IPS-NIHi11 (cell line): Measurements from ENCODE around the gene SNTG2.

Source experiments
- DNase-seq: peaks from one replicate; pipeline ENCODE4 v3.0.0; 2012; ENCODE audit warnings: mixed read lengths, low spot score

The SNTG2 gene

DNA sequence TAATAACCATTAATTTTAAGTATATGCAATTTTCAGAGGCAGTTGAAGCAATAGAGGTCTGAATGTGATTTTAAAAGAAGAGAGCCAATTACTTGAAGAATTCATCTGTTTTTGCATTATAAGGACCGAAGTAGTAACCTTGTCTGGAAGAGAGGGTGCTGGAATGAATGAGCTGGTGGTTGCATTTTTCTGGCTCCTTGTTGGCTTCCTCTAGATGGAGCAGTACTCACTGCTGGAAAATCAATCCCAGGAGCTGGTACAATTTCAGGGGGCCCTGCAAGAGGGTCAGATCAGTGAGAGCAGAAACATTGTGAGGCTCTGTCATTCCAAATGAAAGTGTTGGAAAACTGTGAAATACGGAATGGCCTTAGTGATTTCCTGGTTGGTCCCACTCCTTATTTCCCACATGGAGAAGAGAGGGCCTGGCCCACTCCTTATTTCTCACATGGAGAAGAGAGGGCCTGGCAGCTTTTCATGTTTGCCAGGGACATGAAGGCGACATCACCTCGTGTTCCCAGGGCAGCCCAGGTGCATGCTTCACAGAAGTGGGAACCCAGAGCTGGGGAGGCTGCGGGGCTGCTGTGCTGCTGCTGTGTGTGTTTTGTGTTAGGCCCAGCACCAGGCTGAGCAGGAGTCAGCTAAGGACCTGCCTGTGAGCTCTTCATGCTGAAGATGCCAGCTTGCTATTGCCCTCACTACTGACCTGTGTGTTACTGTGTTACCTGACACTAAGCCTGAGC, 197.4 kb downstream of the SNTG2 start:
- DNase-seq, result no peak

DNA sequence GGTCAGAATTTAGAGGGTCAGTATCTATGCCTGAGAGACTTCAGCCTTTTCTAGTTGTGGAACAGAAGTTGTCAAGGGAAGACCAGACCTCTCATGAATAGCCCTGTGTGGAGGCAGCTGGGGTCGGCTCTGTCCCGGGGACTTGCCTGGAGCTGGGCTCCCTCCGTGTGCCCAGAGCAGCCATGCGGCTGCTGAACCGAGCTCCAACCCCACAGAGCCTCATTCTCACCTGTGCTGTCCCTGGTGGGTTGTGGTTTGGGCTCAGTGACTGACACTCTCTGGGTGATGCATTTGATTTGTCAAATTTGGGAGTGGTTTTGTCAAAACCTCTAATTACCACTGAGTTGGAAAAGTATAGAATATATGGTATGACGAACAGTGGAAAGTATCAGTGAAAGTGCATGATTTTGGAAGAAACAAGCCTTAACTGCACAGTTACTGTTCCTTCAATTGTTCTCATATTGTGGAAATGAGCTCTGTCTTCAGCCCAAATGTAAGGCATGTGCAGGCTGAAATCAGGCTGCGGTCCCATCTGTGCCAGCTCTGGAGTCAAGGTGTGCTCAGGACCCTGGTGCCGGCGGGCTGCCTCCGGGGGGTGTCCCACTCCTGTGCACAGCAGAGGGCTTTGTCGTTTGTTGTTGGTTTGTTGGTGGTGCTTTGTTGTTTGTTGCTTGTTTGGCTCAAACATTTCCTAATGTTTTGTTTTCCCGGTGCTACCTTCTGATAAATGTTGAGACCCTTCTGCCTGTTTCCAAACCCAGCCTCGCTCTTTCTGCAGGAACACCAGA, 200.3 kb downstream of the SNTG2 start:
- DNase-seq, result no peak

DNA sequence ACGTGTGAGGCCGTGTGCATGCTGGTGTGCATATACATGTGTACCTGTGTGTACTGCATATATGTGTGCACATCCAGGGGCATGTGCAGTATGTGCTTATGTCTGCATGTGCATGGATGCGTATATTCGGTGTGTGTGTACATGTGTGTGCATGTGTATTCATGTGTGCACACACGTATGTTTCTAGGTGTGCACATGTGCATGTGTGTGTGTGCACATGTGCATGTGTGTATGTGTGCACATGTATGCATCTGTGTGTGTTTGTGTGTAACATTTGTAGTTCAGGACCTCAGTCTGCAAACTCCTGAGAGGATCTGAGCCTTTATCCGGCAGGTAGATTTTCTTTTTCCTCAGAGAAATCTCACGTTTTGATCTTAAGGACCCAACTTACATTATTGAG, 201.7 kb downstream of the SNTG2 start:
- no peak for DNase-seq

DNA sequence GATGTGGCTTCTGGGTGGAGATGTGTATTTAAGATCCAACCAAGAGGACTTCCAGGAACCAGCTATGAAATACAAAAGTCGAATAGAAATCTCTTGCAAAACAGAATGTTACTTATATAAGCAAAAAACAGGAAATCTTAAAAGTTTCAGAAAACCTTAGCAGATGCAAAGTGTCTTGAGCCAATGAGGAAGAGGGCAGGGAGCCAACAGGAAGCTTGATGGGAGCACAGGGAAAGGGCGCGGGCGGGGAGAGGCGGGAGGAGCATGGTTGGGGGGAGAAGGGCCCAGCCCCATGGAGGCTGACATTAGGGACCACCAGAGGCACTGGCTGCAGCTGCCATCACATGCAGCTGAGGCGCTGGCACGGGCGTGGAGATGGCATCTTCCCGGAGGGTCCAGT, 203.3 kb downstream of the SNTG2 start:
- no peak for DNase-seq

DNA sequence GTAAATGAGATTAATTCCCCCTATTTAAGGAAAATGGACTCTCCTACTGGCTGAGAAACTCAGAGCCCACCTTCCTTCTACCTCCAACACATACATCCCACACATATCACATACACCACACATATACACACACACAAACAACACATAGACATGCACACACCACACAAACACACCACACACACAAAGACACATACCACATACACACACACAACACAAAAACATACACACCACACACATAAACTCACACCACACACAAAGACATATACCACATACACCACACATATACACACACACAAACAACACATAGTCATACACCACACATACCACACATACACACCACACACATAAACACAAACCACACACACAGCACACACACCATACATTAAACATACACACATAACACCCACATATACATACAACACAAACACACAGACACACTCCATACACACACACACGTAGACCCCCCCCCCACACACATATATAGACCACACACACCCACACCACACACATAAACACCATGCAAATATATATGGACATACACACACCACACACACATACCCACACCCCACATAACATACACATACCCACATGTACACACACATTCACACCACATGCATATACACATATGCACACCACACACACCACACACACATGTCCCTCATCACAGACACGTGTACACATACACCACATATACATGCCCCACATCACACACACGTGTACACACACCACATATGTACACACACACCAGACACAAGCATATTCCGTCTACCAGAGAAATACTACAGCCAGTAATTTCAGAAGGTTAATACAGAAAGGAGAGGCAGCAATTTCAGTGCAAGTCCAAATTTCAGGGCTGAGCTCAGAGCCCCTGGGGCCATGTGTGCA, 204.3 kb downstream of the SNTG2 start:
- no peak for DNase-seq

DNA sequence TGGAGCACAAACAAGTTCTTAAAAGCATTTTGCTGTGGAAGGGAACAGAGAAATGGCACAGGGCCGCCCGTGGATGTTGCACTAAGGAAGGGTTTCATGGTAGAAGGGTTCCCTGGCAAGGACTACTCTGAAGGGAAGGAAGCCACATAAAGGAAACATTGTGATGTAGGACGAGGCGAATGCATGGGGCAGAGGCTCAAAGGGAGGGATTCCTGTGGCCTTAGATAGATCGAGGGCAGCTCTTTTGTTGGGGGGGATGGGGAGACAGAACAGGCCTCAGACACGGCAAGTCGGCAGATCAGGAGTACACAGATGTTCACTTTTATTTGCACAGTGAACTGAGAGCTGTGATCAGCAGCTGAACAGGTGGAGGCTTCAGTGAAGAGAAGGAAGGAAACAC, 205.4 kb downstream of the SNTG2 start:
- DNase-seq, result no peak

DNA sequence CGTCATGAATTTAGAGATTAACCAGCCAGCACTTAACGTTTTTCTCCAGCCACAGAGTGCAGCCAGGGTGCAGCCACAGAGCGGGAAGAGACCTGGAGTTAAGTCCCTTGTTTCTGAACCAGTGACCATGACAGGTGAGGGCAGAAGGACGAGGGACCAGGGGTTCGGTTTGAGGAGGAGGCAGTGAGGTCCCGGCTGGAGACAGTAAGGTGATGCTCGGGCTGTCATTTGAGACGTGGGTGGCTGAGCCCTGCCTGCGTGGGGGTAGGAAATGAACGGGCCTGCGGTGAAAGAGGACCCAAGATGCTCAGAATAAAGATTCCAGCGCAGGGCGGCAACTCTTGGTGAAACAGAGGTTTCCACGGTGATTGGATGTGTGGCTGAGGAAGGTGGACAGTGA, 205.9 kb downstream of the SNTG2 start:
- no peak for DNase-seq

DNA sequence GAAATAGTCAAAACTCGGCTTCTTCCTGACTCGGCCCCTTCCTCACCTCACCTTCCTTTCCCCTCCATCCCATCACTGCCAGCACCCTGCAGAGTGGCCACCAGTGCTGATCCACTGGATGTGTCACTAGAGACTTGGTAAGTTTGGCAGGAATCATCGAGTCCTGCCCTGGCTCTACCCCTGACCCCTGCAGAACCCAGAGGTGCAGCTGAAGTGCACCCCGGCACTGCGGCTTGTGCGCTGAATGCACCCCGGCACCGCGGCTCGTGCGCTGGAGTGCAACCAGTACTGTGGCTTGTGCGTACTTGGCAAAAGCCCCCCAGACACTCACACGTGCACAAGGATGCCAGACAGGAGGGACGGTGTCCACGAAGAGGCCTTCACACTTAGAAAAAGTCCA, 206.5 kb downstream of the SNTG2 start:
- DNase-seq, result no peak

DNA sequence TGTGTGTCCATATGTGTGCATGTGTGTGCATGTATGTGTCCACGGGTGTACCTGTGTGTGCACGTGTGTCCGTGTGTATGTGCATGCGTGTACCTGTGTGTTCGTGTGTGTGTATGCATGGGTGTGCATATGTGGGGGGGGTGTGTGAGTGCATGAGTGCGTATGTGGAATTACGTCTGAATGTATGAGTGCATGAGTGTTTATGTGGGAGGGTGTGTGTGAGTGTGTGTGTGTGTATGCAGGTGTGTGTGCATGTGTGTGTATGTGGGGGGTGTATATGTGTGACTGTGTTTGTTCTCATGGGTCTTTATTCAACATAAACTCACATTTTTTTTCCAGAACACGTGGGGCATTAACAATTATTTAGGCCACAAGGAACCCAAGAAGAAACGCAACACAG, 208.4 kb downstream of the SNTG2 start:
- no peak for DNase-seq

DNA sequence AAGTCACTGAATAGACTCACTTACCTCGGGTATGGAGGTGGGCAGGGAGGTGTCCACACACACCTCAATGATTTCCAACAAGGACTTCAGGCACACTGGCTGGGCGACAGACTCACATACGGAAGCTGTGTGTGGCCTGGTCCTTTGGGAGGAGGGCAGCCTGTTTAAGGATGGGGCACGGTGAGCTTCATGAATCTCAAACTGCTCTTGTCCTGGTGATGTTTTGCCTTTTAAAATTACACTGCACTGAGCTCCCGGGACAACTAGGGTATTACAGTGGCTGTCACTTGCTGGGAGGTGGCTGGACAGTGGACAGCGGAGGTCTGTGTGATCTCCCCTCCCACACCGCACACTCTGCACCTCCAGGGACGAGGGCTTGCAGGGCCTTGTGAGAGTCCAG, 211.6 kb downstream of the SNTG2 start:
- DNase-seq, result no peak

DNA sequence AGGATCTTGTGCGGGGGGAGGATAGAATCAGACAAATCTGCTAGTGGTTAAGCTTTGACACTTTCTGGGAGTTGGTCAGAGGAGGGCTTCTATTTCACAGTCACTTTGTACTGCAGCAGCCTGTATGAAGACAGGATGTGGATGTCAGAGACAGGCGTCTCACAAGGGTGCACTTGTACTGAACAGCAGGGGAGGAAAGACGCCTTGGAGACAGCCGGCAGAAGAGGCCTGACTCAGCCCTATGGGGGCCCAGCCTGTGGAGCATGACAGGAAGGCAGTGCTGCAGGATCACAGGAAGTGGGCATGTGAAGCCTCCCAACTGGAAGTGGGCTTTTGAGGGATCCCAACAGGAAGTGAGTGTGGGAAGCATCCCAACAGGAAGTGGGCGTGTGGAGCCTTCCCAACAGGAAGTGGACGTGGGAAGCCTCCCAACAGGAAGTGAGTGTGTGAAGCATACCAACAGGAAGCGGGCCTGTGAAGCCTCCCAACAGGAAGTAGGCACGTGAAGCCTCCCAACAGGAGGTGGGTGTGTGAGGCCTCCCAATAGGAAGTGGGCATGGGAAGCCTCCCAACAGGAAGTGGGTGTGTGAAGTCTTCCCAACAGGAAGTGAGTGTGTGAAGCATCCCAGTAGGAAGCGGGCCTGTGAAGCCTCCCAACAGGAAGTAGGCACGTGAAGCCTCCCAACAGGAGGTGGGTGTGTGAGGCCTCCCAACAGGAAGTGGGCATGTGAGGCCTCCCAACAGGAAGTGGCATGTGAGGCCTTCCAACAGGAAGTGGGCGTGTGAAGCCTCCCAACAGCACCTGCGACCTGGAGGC, 212.3 kb downstream of the SNTG2 start:
- no peak for DNase-seq

DNA sequence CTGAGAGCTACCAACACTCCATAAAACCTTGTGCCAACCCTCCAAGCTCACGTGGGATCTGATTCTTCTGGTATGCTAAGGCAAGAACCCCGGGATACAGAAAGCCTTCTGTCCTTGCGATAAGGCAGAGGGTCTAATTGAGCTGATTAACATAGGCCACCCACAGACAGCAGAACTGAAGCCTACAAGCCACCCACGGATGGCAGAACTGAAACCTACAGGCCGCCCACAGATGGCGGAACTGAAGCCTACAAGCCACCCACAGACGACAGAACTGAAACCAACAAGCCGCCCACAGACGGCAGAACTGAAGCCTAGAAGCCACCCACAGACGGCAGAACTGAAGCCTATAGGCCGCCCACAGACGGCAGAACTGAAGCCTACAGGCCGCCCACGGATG, 216.3 kb downstream of the SNTG2 start:
- DNase-seq, result no peak

DNA sequence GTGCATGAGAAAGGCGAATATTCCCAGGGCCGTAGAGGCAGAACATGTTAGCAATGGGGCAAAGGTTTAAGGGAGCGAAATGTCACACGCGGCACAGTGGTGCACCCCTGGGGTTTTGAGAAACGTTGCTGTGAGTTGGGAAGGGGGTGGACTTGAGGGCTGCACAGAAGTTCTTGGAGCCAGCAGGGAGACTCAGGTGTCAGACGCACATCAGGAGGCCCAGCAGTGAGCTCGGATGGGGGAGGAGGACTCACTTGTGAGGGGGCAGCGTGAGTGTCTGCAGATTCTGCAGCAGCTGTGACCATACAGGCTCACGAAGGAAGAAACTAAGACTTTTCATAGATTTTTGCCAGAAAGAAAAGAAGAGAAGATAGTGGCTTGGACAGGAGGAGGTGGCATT, 218.2 kb downstream of the SNTG2 start:
- no peak for DNase-seq

DNA sequence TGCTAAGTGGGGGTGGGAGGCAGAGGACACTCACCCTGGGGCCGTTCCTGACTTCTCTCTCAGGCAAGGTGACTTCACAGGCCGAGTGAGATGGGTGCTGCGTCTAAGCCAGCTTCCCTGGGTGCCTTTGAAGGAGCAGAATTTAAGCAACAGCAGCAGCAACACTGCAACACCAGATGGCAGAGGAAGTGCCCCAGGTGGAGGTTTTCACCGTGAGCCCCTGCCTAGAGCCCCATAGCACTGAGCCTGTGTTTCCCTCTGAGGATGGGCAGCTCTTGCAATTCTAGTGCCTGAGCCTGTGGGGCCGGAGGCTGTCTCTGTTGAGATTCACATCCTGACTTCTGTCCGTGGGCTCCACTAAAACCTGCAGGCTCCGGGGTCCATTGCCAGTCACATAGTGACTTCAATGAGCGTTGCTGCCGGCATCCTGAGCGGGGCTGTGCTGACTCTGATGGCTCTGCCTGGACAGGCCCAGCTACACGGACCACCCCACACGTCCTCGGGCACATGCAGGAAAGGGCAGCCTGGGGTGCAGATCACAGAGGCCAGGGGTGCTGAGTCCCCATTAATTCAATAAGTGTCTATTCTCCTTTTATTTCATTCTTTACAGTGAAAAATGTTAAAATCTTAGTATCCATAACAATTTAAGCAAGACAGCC, 218.8 kb downstream of the SNTG2 start:
- no peak for DNase-seq

DNA sequence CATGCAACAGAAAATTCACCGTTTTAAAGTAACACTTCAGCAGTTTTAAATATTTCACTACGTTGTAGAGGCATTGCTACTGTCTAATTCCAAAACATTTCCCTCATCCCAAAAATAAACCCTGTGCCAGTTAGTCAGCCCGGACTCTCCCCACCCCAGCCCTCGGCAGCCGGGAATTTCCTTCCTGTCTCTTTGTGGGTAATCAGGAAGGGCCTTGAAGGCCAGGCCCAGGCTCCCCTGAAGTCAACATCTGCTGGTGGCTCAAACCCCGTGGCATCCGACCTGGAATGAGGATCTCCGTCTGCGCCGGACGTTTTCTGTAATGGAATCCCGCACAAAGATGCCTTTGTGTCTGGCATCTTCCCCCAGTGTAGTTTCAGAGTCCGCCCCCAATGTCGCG, 219.6 kb downstream of the SNTG2 start:
- DNase-seq, result no peak

DNA sequence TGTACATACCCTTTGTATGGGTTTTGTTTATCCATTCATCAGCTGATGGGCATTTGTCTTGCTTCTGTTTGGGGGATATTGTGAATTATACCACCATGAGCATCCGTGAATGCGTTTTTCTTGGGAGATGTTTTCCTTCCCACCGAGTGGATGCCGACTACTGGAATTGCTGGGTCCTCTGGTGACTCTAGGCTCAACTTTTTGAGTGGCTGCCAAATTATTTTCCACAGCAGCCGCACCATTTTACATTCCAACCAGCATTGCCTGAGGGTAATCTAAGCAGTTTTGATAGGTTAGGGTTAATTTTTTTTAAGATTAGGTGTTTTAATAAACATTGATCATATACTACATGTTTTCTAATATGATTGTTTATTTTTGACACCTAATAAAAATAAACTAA, 220.1 kb downstream of the SNTG2 start:
- no peak for DNase-seq

DNA sequence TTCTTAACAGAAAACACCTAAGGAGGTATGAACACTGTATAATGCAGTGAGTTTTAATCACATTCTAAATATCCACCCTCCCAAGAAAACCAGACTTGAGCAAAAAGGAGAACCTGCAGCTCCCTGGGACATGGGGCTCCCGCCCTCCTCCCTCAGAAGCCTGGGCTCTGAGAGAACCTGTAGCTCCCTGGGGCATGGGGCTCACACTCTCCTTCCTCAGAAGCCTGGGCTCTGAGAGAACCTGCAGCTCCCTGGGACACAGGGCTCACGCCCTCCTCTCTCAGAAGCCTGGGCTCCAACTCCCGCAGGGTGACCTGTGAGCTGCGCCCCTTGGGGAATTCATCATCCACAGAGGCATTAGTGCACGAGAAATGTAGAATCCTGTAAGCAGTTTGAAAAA, 222.9 kb downstream of the SNTG2 start:
- no peak for DNase-seq

DNA sequence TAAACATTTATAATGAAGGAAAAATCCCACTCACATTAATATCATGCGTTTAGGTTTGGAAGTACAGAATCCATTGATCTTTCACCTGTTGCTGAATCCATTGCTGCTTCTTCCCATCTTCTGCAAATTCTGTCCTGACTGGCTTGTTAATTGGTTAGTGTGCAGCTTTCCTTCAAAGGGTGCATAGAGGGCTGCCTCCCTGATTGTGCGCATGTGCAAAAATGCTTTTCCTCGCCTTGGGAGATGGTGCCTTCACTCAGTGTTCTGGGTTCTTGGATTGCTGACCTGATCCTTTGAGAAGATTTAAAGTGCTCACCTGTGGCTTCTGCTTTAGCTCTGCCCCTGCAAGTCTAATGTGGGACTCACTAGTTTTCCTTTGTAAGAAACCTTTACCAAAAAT, 231.2 kb downstream of the SNTG2 start:
- DNase-seq, result no peak

DNA sequence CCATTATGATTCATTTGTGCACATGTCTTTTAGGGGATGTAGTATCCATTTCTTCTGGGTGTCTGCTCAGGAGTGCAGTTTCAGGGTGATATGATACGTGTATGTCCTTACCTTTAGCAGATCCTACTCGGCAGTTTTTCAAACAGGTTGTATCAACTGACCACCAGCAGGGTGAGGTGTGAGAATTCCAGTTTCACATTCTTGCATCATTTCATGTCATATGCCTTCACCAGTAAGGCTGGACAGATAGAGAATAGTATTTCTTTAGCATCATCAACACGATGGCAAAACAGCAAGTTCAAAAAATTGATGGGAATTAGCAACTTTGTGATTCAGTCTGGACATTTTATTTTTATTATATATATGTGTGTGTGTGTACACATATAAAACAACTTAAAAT, 232.7 kb downstream of the SNTG2 start:
- DNase-seq, result no peak

DNA sequence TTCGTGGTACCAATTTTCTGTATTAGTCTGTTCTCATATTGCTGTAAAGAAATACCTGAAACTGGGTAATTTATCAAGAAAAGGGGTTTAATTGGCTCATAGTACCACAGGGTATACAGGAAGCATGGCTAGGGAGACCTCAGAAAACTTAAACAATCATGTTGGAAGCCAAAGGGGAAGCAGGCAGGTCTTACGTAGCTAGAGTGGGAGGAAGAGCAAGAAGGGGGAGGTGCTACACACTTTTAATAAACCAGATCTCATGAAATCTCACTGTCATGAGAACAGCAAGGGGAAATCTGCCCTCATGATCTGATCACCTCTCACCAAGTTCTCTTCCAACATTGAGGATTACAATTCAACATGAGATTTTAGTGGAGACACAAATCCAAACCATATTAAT, 235.8 kb downstream of the SNTG2 start:
- DNase-seq, result no peak

DNA sequence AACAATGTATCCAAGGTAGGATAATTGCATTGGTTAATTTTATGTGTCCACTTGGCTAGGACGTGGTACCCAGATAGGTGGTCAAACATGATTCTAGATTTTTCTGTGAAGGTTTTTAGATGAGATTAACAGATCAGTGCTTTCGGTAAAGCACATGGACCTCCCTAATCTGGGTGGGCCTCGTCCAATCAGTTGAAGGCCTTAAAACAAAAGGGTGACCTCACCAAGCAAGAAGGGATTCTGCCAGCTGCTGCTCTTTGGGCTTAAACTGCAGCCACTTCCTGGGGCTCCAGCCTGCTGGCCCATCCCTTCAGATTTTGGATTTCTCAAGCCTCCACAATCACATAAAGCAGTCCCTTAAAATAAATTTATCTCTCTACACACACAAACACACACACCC, 236.5 kb downstream of the SNTG2 start:
- no peak for DNase-seq
